GM23338 (cell line): ENCODE data around the gene ZNF26. TPM values are rescaled to one million over a fixed set of nuclear protein-coding genes. Genes with fewer than 3 reads are reported as not detected.
A peak's percentile ranks its signal among the peaks of the same experiment; 100 is the strongest.
"Not testable (repeated sequence)": the region's sequence is repeated elsewhere in the genome, so short reads cannot be mapped to it uniquely, and the experiment has no call there.

Experiments used
- ATAC-seq: fragments of 200-7000 bp; cut with Tn5 transposase; 3 replicates; pipeline ENCODE4 v1.9.1; 2020
- DNase-seq: peaks from one replicate; pipeline ENCODE4 v3.0.0-alpha.2; 2015; ENCODE audit warnings: low spot score
- H2AFZ ChIP-seq: fragments of 200-600 bp; sonication (generic); 2 replicates; pipeline ENCODE4 v1.8.0; 2016; ENCODE audit warnings: antibody characterized with exemption, mild to moderate bottlenecking, moderate library complexity
- H3F3A ChIP-seq: fragments of 200-600 bp; sonication (generic); replicated peaks from 2 replicates; pipeline ENCODE4 v1.8.0; 2017; ENCODE audit warnings: antibody characterized with exemption, mixed run types, low read depth
- H3K27ac ChIP-seq: fragments of 200-600 bp; sonication (generic); 2 replicates; pipeline ENCODE4 v1.6.1; 2016; ENCODE audit warnings: low read depth
- H3K27me3 ChIP-seq: fragments of 200-600 bp; sonication (generic); 2 replicates; pipeline ENCODE4 v1.8.0; 2016; ENCODE audit warnings: mild to moderate bottlenecking, mixed run types, moderate library complexity; ENCODE audit not compliant: insufficient read depth
- H3K36me3 ChIP-seq: fragments of 200-600 bp; sonication (generic); 2 replicates; pipeline ENCODE4 v1.8.0; 2016; ENCODE audit warnings: mild to moderate bottlenecking; ENCODE audit not compliant: insufficient read depth
- H3K4me1 ChIP-seq: fragments of 200-600 bp; sonication (generic); 2 replicates; pipeline ENCODE4 v1.8.0; 2016; ENCODE audit warnings: mild to moderate bottlenecking, moderate library complexity; ENCODE audit not compliant: insufficient read depth
- H3K4me2 ChIP-seq: fragments of 200-600 bp; sonication (generic); 2 replicates; pipeline ENCODE4 v1.7.1; 2017; ENCODE audit warnings: mixed run types
- H3K4me3 ChIP-seq: fragments of 200-600 bp; sonication (generic); 2 replicates; pipeline ENCODE4 v1.6.1; 2016; ENCODE audit warnings: mixed run types
- H3K79me2 ChIP-seq: fragments of 200-600 bp; sonication (generic); replicated peaks from 2 replicates; pipeline ENCODE4 v1.8.0; 2017; ENCODE audit warnings: mild to moderate bottlenecking; ENCODE audit not compliant: insufficient read depth
- H3K9me2 ChIP-seq: fragments of 200-600 bp; sonication (generic); 2 replicates; pipeline ENCODE4 v1.8.0; 2017; ENCODE audit not compliant: insufficient read depth
- H4K20me1 ChIP-seq: fragments of 200-600 bp; sonication (generic); replicated peaks from 2 replicates; pipeline ENCODE4 v1.8.0; 2017; ENCODE audit warnings: mild to moderate bottlenecking; ENCODE audit not compliant: insufficient read depth
- H3K27ac Mint-ChIP-seq: 2 replicates; pipeline ENCODE4 v1.8.0; 2020; ENCODE audit warnings: inconsistent platforms, mild to moderate bottlenecking, moderate library complexity, mixed read lengths
- H3K27me3 Mint-ChIP-seq: 3 replicates; pipeline ENCODE4 v1.8.0; 2022; ENCODE audit warnings: low read depth, mild to moderate bottlenecking, moderate library complexity, mixed read lengths, inconsistent platforms; ENCODE audit not compliant: insufficient read depth, poor library complexity
- H3K36me3 Mint-ChIP-seq: 3 replicates; pipeline ENCODE4 v1.8.0; 2021; ENCODE audit warnings: low read depth, mild to moderate bottlenecking, inconsistent platforms, moderate library complexity, mixed read lengths
- H3K4me1 Mint-ChIP-seq: 3 replicates; pipeline ENCODE4 v1.8.0; 2020; ENCODE audit warnings: mild to moderate bottlenecking, inconsistent platforms, mixed read lengths
- H3K4me3 Mint-ChIP-seq: 3 replicates; pipeline ENCODE4 v1.8.0; 2021; ENCODE audit warnings: moderate library complexity, mild to moderate bottlenecking, inconsistent platforms, mixed read lengths
- H3K9me3 Mint-ChIP-seq: 3 replicates; pipeline ENCODE4 v1.8.0; 2020; ENCODE audit warnings: moderate library complexity, mild to moderate bottlenecking, inconsistent platforms, mixed read lengths
- EZH2 ChIP-seq: fragments of 200-600 bp; sonication (generic); IDR thresholded peaks from one replicate; pipeline ENCODE4 v1.8.0; 2017; ENCODE audit warnings: antibody characterized with exemption, mild to moderate bottlenecking, low read depth; ENCODE audit not compliant: unreplicated experiment
- EZH2phosphoT487 ChIP-seq: fragments of 200-600 bp; sonication (generic); IDR thresholded peaks from one replicate; pipeline ENCODE4 v1.8.1; 2018; ENCODE audit warnings: antibody characterized with exemption; ENCODE audit not compliant: unreplicated experiment
- JUNB ChIP-seq: IDR thresholded peaks from one replicate; pipeline ENCODE4 v1.6.1; 2016; ENCODE audit warnings: antibody characterized with exemption; ENCODE audit not compliant: unreplicated experiment
- NANOG ChIP-seq: IDR thresholded peaks from 2 replicates; pipeline ENCODE4 v1.6.1; 2016; ENCODE audit warnings: antibody characterized with exemption, borderline replicate concordance
- POLR2AphosphoS5 ChIP-seq: IDR thresholded peaks from 2 replicates; pipeline ENCODE4 v1.6.1; 2016; ENCODE audit warnings: antibody characterized with exemption, low read depth
- ZNF114 ChIP-seq: fragments of 250-450 bp; sonication (Bioruptor Pico); IDR thresholded peaks from 2 replicates; pipeline ENCODE4 v1.5.0; 2020; ENCODE audit warnings: mild to moderate bottlenecking, moderate library complexity
- ZNF331 ChIP-seq: fragments of 250-450 bp; sonication (Bioruptor Pico); IDR thresholded peaks from 2 replicates; pipeline ENCODE4 v1.5.0; 2020; ENCODE audit warnings: low read depth, mild to moderate bottlenecking, moderate library complexity
- polyA plus RNA-seq: library from polyadenylated mRNA; unstranded; fragments of >200 nt; fragmentation: Nextera tagmentation; extraction: Ambion mirVana; gene quantifications from 2 replicates; pipeline ENCODE4 v1.2.1, GENCODE V29; 2016
- total RNA-seq: library from RNA; depleted of rRNA; stranded (reverse); fragments of >200 nt; shearing (Covaris generic); gene quantifications from 2 replicates; pipeline ENCODE4 v1.2.3, GENCODE V29; 2014
- TF ChIP-seq, protein P1 (sequence below), 2 experiments: fragments of 200-600 bp in 1 of 2; sonication (generic) in 1 of 2; conservative IDR thresholded peaks; 2 replicates each; pipeline versions ENCODE4 v1.5.1 to v1.6.1; 2016 to 2017; ENCODE audit warnings: antibody characterized with exemption in 2 of 2, low read depth in 2 of 2, mild to moderate bottlenecking in 2 of 2, moderate library complexity in 1 of 2
- TF ChIP-seq, protein P2 (sequence below): IDR thresholded peaks from 2 replicates; pipeline ENCODE4 v1.6.1; 2016; ENCODE audit warnings: antibody characterized with exemption
- TF ChIP-seq, protein P3 (sequence below): IDR thresholded peaks from one replicate; pipeline ENCODE4 v1.6.1; 2018; ENCODE audit warnings: antibody characterized with exemption; ENCODE audit not compliant: unreplicated experiment

Gene ZNF26
- total and polyA plus RNA-seq, 2 experiments from 2014 or later: 4.8 to 18.9 TPM

DNA sequence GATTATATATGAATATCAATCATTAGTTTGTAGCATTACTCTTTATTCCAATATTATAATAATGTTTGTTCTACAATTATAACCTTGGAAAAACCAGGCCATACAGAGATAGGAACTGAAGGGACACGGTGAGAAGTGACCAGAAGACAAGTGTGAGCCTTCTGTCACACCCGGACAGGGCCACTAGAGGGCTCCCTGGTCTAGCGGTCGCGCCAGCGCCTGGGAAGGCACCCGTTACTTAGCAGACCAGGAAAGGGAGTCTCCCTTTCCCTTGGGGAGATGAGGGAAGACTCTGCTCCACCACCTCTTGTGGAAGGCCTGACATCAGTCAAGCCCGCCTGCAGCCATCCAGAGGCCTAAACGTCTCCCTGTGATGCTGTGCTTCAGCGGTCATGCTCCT is 22.2 kb upstream of the ZNF26 start:
- H3K4me1 Mint-ChIP-seq, H3K4me3 ChIP-seq, H3F3A ChIP-seq, H3K27me3 ChIP-seq, H2AFZ ChIP-seq, H3K9me2 ChIP-seq, H3K4me2 ChIP-seq, H3K36me3 ChIP-seq, H4K20me1 ChIP-seq, H3K4me3 Mint-ChIP-seq, H3K27me3 Mint-ChIP-seq, H3K79me2 ChIP-seq, H3K27ac Mint-ChIP-seq, ATAC-seq, H3K27ac ChIP-seq, H3K4me1 ChIP-seq: not testable (repeated sequence)
- Mint-ChIP-seq H3K9me3 (peaks cover 84% of the 10 kb centered on the region), H3K36me3 (peaks cover 57% of the 10 kb centered on the region)
- TF ChIP-seq, protein P1, sequence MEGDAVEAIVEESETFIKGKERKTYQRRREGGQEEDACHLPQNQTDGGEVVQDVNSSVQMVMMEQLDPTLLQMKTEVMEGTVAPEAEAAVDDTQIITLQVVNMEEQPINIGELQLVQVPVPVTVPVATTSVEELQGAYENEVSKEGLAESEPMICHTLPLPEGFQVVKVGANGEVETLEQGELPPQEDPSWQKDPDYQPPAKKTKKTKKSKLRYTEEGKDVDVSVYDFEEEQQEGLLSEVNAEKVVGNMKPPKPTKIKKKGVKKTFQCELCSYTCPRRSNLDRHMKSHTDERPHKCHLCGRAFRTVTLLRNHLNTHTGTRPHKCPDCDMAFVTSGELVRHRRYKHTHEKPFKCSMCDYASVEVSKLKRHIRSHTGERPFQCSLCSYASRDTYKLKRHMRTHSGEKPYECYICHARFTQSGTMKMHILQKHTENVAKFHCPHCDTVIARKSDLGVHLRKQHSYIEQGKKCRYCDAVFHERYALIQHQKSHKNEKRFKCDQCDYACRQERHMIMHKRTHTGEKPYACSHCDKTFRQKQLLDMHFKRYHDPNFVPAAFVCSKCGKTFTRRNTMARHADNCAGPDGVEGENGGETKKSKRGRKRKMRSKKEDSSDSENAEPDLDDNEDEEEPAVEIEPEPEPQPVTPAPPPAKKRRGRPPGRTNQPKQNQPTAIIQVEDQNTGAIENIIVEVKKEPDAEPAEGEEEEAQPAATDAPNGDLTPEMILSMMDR (conservative IDR thresholded peaks at IDR 0.05; ENCODE audit: low read depth in 2 of 2): peak; percentile 57 to 80
- peak; percentile 75 for DNase-seq

DNA sequence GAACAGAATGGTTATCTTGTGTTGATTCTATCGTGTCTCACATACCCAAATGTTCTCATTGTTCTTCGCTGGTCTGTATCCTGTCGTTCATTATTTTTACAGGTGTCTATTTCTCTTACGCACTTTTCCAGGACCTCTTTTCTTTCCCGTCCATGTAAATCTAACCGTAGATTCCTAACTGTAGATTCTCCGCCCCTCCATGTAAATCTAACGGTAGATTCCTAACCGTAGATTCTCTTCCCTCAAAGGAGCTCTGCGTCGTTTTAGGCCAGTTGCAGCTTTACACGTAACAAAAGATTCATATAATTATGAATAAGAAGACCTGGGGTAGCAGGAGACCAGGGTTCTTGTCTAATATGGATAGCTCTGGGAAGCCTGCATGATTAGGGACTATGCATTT is 20.4 kb upstream of the ZNF26 start:
- no peaks in the 10 kb centered on the region for H3K4me1 ChIP-seq
- H3K27ac Mint-ChIP-seq: no peak overlapping the region
- no peaks in the 10 kb centered on the region for H3K36me3 ChIP-seq
- no peaks in the 10 kb centered on the region for H3K27me3 ChIP-seq
- H3K27me3 Mint-ChIP-seq: peaks cover 2% of the 10 kb centered on the region
- no peak overlapping the region for H2AFZ ChIP-seq
- no peaks in the 10 kb centered on the region for H3K79me2 ChIP-seq
- no peaks in the 10 kb centered on the region for H3F3A ChIP-seq
- H3K4me2 ChIP-seq: no peak overlapping the region
- H3K36me3 Mint-ChIP-seq: peaks cover 55% of the 10 kb centered on the region
- DNase-seq (no peak), ATAC-seq (no peak)
- peaks cover 85% of the 10 kb centered on the region for H3K9me3 Mint-ChIP-seq
- no peaks in the 10 kb centered on the region for H3K9me2 ChIP-seq
- H3K4me3 ChIP-seq: no peak overlapping the region
- H3K27ac ChIP-seq: no peak overlapping the region
- no peaks in the 10 kb centered on the region for H4K20me1 ChIP-seq
- no peak overlapping the region for H3K4me3 Mint-ChIP-seq
- no peaks in the 10 kb centered on the region; the same call in 2 of the 3 replicates for H3K4me1 Mint-ChIP-seq
- no peak for TF ChIP-seq ZNF114 (CRISPR knock-in tag)
- TF ChIP-seq NANOG: no peak
- TF ChIP-seq, protein P2, sequence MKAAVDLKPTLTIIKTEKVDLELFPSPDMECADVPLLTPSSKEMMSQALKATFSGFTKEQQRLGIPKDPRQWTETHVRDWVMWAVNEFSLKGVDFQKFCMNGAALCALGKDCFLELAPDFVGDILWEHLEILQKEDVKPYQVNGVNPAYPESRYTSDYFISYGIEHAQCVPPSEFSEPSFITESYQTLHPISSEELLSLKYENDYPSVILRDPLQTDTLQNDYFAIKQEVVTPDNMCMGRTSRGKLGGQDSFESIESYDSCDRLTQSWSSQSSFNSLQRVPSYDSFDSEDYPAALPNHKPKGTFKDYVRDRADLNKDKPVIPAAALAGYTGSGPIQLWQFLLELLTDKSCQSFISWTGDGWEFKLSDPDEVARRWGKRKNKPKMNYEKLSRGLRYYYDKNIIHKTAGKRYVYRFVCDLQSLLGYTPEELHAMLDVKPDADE: no peak
- TF ChIP-seq, protein P3, sequence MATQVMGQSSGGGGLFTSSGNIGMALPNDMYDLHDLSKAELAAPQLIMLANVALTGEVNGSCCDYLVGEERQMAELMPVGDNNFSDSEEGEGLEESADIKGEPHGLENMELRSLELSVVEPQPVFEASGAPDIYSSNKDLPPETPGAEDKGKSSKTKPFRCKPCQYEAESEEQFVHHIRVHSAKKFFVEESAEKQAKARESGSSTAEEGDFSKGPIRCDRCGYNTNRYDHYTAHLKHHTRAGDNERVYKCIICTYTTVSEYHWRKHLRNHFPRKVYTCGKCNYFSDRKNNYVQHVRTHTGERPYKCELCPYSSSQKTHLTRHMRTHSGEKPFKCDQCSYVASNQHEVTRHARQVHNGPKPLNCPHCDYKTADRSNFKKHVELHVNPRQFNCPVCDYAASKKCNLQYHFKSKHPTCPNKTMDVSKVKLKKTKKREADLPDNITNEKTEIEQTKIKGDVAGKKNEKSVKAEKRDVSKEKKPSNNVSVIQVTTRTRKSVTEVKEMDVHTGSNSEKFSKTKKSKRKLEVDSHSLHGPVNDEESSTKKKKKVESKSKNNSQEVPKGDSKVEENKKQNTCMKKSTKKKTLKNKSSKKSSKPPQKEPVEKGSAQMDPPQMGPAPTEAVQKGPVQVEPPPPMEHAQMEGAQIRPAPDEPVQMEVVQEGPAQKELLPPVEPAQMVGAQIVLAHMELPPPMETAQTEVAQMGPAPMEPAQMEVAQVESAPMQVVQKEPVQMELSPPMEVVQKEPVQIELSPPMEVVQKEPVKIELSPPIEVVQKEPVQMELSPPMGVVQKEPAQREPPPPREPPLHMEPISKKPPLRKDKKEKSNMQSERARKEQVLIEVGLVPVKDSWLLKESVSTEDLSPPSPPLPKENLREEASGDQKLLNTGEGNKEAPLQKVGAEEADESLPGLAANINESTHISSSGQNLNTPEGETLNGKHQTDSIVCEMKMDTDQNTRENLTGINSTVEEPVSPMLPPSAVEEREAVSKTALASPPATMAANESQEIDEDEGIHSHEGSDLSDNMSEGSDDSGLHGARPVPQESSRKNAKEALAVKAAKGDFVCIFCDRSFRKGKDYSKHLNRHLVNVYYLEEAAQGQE: no peak
- TF ChIP-seq EZH2phosphoT487: no peak
- no peak for TF ChIP-seq POLR2AphosphoS5
- no peak for TF ChIP-seq ZNF331 (CRISPR knock-in tag)
- TF ChIP-seq JUNB: no peak
- no peak for TF ChIP-seq EZH2
